HG03354 (cell line): ENCODE results near the gene APH1B.
"Not testable (repeated sequence)": the region's sequence is repeated elsewhere in the genome, so short reads cannot be mapped to it uniquely, and the experiment has no call there.

Experiments
- ATAC-seq: cut with Tn5 transposase; IDR thresholded peaks from one replicate; pipeline ENCODE4 v1.9.1; 2021; ENCODE audit warnings: mild to moderate bottlenecking; ENCODE audit not compliant: unreplicated experiment, poor library complexity, severe bottlenecking

APH1B gene

GRCh38 chr15:63323798-63324563 lies 46.6 kb downstream of the APH1B start:
- no peak for ATAC-seq

GRCh38 chr15:63324770-63325169 lies 47.4 kb downstream of the APH1B start:
- no peak for ATAC-seq

GRCh38 chr15:63327648-63328421 lies 50.4 kb downstream of the APH1B start:
- ATAC-seq: no peak

GRCh38 chr15:63329567-63330350 lies 52.4 kb downstream of the APH1B start:
- no peak for ATAC-seq

GRCh38 chr15:63330926-63331325 lies 53.5 kb downstream of the APH1B start:
- ATAC-seq: no peak

GRCh38 chr15:63331456-63331855 lies 54.1 kb downstream of the APH1B start:
- ATAC-seq: no peak

- no peak for ATAC-seq
Measured at GRCh38 chr15:63332367-63333124, 55.1 kb downstream of the APH1B start.

GRCh38 chr15:63334821-63335220 lies 57.4 kb downstream of the APH1B start:
- no peak for ATAC-seq

GRCh38 chr15:63335543-63336240 lies 58.3 kb downstream of the APH1B start:
- no peak for ATAC-seq

GRCh38 chr15:63337046-63337445 lies 59.6 kb downstream of the APH1B start:
- ATAC-seq: no peak

GRCh38 chr15:63338170-63338569 lies 60.8 kb downstream of the APH1B start:
- no peak for ATAC-seq

GRCh38 chr15:63339006-63339766 lies 61.8 kb downstream of the APH1B start:
- ATAC-seq: no peak

GRCh38 chr15:63339836-63340235 lies 62.4 kb downstream of the APH1B start:
- ATAC-seq: no peak

GRCh38 chr15:63340353-63340752 lies 62.9 kb downstream of the APH1B start:
- no peak for ATAC-seq

- ATAC-seq: no peak
Measured at GRCh38 chr15:63340878-63341277, 63.5 kb downstream of the APH1B start.

GRCh38 chr15:63341898-63342297 lies 64.5 kb downstream of the APH1B start:
- ATAC-seq: no peak

GRCh38 chr15:63342996-63343562 lies 65.7 kb downstream of the APH1B start:
- ATAC-seq: not testable (repeated sequence)

GRCh38 chr15:63344731-63345390 lies 67.5 kb downstream of the APH1B start:
- ATAC-seq: no peak
